ENCODE results near the gene EIPR1. TPM values are rescaled to one million over a fixed set of nuclear protein-coding genes. Genes with fewer than 3 reads are reported as not detected.

The EIPR1 gene
- total RNA-seq, 1 donor: 23.3 TPM

GRCh38 chr2:3142961-3143571, 234.6 kb downstream of the EIPR1 start:
- no peak for DNase-seq (ENCODE audit: low read depth)
- TF ChIP-seq, protein P1, sequence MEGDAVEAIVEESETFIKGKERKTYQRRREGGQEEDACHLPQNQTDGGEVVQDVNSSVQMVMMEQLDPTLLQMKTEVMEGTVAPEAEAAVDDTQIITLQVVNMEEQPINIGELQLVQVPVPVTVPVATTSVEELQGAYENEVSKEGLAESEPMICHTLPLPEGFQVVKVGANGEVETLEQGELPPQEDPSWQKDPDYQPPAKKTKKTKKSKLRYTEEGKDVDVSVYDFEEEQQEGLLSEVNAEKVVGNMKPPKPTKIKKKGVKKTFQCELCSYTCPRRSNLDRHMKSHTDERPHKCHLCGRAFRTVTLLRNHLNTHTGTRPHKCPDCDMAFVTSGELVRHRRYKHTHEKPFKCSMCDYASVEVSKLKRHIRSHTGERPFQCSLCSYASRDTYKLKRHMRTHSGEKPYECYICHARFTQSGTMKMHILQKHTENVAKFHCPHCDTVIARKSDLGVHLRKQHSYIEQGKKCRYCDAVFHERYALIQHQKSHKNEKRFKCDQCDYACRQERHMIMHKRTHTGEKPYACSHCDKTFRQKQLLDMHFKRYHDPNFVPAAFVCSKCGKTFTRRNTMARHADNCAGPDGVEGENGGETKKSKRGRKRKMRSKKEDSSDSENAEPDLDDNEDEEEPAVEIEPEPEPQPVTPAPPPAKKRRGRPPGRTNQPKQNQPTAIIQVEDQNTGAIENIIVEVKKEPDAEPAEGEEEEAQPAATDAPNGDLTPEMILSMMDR (IDR thresholded peaks at IDR 0.05; ENCODE audit: insufficient read depth, low read length): no peak
- H3K4me3 ChIP-seq (ENCODE audit: low read depth, low read length): no peak overlapping the region

- TF ChIP-seq, protein P1 (IDR thresholded peaks at IDR 0.05; ENCODE audit: insufficient read depth, low read length): no peak
- no peak overlapping the region for H3K4me3 ChIP-seq (ENCODE audit: low read depth, low read length)
- no peak for DNase-seq (ENCODE audit: low read depth)
Measured at GRCh38 chr2:3142210-3142609, 235.4 kb downstream of the EIPR1 start.

GRCh38 chr2:3141696-3142095, 235.9 kb downstream of the EIPR1 start:
- DNase-seq (ENCODE audit: low read depth): no peak
- H3K4me3 ChIP-seq (ENCODE audit: low read depth, low read length): no peak overlapping the region
- TF ChIP-seq, protein P1 (IDR thresholded peaks at IDR 0.05; ENCODE audit: insufficient read depth, low read length): no peak

DNA sequence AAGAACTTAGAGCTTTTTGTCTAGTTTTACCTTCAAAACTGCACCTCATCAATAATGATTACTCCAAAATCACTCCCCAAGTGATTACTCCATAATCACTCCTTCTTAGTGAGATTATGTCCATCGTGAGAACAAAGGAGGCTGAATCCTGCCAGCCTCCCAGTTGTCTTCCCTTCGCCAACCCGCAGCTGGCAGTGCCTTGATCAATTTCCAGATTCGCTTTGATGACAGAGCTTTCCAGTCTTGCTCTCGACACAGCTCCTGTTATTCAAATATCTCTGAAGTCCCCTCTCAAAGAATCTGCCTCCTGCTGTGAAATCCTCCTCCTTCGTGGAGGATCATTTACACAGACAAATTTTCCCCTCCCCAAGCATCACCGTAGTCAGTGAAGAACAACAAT, 237.7 kb downstream of the EIPR1 start:
- no peak for DNase-seq (ENCODE audit: low read depth)
- TF ChIP-seq, protein P1 (IDR thresholded peaks at IDR 0.05; ENCODE audit: insufficient read depth, low read length): no peak
- H3K4me3 ChIP-seq (ENCODE audit: low read depth, low read length): no peak overlapping the region

Other genes starting within 250 kb of the EIPR1 start
- 42.7 and 62.7 TPM in 2 replicates for gene TRAPPC12, start 1.9 kb upstream of the EIPR1 start, total RNA-seq (ENCODE audit: low replicate concordance)
- 41.6 and 44.7 TPM in 2 replicates for gene ADI1, start 141.7 kb upstream of the EIPR1 start, total RNA-seq (ENCODE audit: low replicate concordance)
- 29.2 and 33.4 TPM in 2 replicates for gene RNASEH1, start 180.5 kb upstream of the EIPR1 start, total RNA-seq (ENCODE audit: low replicate concordance)
- gene RPS7, start 197.4 kb upstream of the EIPR1 start, total RNA-seq (ENCODE audit: low replicate concordance): 2,605 and 11,651 TPM in 2 replicates
- 0.09 and 0.65 TPM in 2 replicates for gene COLEC11, start 217.3 kb upstream of the EIPR1 start, total RNA-seq (ENCODE audit: low replicate concordance)